Measurements from ENCODE around the gene ZNF682. TPM values are rescaled to one million over a fixed set of nuclear protein-coding genes. Genes with fewer than 3 reads are reported as not detected.
"Not testable (repeated sequence)": the region's sequence is repeated elsewhere in the genome, so short reads cannot be mapped to it uniquely, and the experiment has no call there.

The ZNF682 gene
- total and polyA plus RNA-seq, 4 donors: 9.2 to 16.3 (median 12.4) TPM

DNA sequence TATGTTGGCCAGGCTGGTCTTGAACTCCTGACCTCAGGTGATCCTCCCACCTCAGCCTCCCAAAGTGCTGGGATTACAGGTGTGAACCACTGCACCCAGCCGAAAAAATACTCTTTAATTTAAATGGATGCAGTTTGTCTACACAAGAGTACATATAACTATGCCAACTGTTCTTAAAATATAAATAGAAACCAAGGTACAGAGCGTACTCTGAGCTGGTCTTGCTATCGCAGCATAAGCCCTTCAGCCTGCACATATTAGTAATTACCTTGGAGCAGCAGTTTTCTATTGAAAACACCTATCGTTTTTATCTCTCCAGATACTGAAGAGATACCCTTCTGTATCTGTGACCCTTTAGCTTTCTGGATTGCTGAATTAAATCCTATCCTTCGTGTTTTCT is 3.4 kb downstream of the ZNF682 start:
- H3K27ac ChIP-seq (ENCODE audit: low read depth, low read length): no peak overlapping the region
- H3K27me3 ChIP-seq (ENCODE audit: control insufficient read depth, insufficient read depth, low read length): no peaks in the 10 kb centered on the region
- H3K36me3 ChIP-seq (ENCODE audit: control insufficient read depth, insufficient read depth, low read length): peaks cover 6% of the 10 kb centered on the region
- 97% methylated on average over 3 of the region's 5 CpGs for WGBS (ENCODE audit: insufficient coverage)
- DNase-seq (ENCODE audit: low read depth in 4 of 6, low spot score in 6 of 6): no peak
- no peak overlapping the region for H3K4me3 ChIP-seq (ENCODE audit: low read depth, low read length)
- H3K9me3 ChIP-seq (ENCODE audit: control insufficient read depth, insufficient read depth, low read length): no peaks in the 10 kb centered on the region
- no peaks in the 10 kb centered on the region for H3K4me1 ChIP-seq (ENCODE audit: control insufficient read depth, insufficient read depth, low read length)

DNA sequence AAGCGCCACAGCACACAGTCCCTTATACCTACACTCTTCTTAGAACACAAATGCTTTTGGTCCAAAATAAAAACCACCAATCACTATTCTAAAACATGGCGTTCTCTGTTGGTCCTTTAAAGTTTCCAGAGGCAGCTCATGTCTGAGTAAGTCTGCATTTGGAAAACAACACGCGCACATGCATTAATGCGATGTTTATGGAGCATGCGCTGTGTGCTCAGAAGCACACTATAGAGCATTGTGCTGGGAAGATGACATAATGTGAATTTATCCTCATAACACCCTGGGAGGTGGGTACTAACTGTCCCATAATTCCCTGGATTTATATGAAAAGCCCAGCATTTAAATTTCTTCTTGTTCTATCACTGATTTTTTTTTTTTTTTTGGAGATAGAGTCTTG is 10.7 kb downstream of the ZNF682 start:
- Histone ChIP-seq H3K4me3 (ENCODE audit: low read depth, low read length) (no peak overlapping the region), H3K36me3 (ENCODE audit: control insufficient read depth, insufficient read depth, low read length) (peaks cover 11% of the 10 kb centered on the region), H3K4me1 (ENCODE audit: control insufficient read depth, insufficient read depth, low read length) (no peaks in the 10 kb centered on the region), H3K27me3 (ENCODE audit: control insufficient read depth, insufficient read depth, low read length) (no peaks in the 10 kb centered on the region), H3K9me3 (ENCODE audit: control insufficient read depth, insufficient read depth, low read length) (no peaks in the 10 kb centered on the region), H3K27ac (ENCODE audit: low read depth, low read length) (no peak overlapping the region)
- DNase-seq (ENCODE audit: low read depth in 4 of 6, low spot score in 6 of 6): no peak
- WGBS (ENCODE audit: insufficient coverage): 92% methylated on average over 5 of the region's 6 CpGs

DNA sequence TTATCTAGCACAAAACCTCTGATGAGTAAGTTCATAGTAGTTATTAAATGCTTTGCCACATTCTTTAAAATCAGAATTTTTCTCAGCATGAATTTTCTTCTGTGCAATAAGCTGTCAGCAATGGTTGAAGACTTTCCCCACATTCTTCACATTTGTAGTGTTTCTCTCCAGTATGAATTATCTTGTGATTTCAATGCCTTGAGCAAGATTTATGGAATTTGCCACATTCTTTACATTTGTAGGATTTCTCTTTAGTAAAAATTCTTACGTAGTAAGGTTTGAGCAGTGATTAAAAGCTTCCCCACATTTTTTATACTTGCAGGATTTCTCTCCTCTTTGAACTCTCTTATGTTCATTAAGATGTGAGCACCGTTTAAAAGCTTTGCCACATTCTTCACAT is 33.6 kb downstream of the ZNF682 start:
- Histone ChIP-seq H3K9me3 (ENCODE audit: control insufficient read depth, insufficient read depth, low read length) (peaks cover 20% of the 10 kb centered on the region), H3K4me3 (ENCODE audit: low read depth, low read length) (no peak overlapping the region)

DNA sequence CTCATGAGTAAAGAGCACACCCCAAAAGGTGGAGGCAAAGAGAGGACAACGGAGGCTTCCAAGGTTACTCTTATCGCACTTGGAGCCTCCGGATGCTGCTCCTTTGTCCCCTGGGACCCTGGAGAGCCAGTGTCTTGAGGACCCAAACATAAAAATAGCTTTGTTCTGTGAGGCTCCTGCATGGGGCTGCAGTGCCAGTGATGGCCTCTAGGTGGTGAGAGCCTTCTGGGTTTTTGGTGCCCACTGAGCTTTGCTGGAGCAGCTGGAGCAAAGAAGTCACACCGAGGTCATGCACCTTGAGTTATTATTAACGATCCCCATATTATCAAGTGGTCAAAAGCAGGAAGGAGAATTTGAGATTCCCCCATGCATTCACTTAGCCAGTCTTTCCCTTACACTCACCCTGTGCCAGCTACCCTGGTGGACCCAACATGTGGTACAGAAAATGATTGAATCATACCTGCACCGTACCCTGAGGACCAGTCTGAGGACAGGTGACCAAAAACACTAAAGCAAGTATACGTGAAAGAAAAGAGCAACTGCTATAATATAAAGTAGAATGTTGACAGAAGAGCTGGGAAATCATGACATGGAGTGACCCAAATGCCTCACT is 41.5 kb downstream of the ZNF682 start:
- DNase-seq (ENCODE audit: low read depth in 4 of 6, low spot score in 6 of 6): no peak
- Histone ChIP-seq H3K27me3 (ENCODE audit: control insufficient read depth, insufficient read depth, low read length) (no peaks in the 10 kb centered on the region), H3K27ac (ENCODE audit: low read depth, low read length) (no peak overlapping the region), H3K9me3 (ENCODE audit: control insufficient read depth, insufficient read depth, low read length) (no peaks in the 10 kb centered on the region), H3K36me3 (ENCODE audit: control insufficient read depth, insufficient read depth, low read length) (no peaks in the 10 kb centered on the region), H3K4me3 (ENCODE audit: low read depth, low read length) (no peak overlapping the region), H3K4me1 (ENCODE audit: control insufficient read depth, insufficient read depth, low read length) (no peaks in the 10 kb centered on the region)
- WGBS (ENCODE audit: insufficient coverage): 67% methylated on average over 5 of the region's 7 CpGs

More for the DNA sequence above, 33.6 kb downstream of the ZNF682 start:
- WGBS (ENCODE audit: insufficient coverage): no CpG with 5 or more reads among the region's 2 CpGs
- Histone ChIP-seq H3K36me3 (ENCODE audit: control insufficient read depth, insufficient read depth, low read length) (peaks cover 12% of the 10 kb centered on the region), H3K27me3 (ENCODE audit: control insufficient read depth, insufficient read depth, low read length) (no peaks in the 10 kb centered on the region), H3K27ac (ENCODE audit: low read depth, low read length) (no peak overlapping the region), H3K4me1 (ENCODE audit: control insufficient read depth, insufficient read depth, low read length) (no peaks in the 10 kb centered on the region)
- DNase-seq (ENCODE audit: low read depth in 4 of 6, low spot score in 6 of 6): no peak

DNA sequence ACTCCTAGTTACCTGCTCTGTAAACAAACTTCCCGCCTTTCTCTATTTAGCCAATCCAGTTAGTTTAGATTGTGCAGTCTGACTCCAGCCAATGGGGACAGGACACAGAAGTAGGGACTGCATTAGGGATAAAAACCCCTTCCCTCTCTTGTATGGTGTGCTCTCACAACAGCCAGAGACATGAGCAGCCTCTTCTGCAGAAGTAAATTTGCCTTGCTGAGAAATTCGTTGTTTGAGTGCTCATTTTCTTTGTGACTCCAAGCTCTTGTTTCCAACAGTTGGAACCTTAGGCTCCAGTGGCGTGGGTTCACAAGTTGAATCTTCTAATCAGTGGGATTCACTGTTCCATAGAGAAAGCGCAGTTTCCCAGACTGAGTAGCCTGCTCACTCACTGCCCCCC is 72.4 kb downstream of the ZNF682 start:
- H3K36me3 ChIP-seq (ENCODE audit: control insufficient read depth, insufficient read depth, low read length): no peaks in the 10 kb centered on the region
- H3K9me3 ChIP-seq (ENCODE audit: control insufficient read depth, insufficient read depth, low read length): no peaks in the 10 kb centered on the region
- no peak overlapping the region for H3K4me3 ChIP-seq (ENCODE audit: low read depth, low read length)
- WGBS (ENCODE audit: insufficient coverage): 85% methylated on average over 4 of the region's 4 CpGs
- H3K27ac ChIP-seq (ENCODE audit: low read depth, low read length): no peak overlapping the region
- H3K4me1 ChIP-seq (ENCODE audit: control insufficient read depth, insufficient read depth, low read length): no peaks in the 10 kb centered on the region
- DNase-seq (ENCODE audit: low read depth in 4 of 6, low spot score in 6 of 6): no peak
- H3K27me3 ChIP-seq (ENCODE audit: control insufficient read depth, insufficient read depth, low read length): no peaks in the 10 kb centered on the region

DNA sequence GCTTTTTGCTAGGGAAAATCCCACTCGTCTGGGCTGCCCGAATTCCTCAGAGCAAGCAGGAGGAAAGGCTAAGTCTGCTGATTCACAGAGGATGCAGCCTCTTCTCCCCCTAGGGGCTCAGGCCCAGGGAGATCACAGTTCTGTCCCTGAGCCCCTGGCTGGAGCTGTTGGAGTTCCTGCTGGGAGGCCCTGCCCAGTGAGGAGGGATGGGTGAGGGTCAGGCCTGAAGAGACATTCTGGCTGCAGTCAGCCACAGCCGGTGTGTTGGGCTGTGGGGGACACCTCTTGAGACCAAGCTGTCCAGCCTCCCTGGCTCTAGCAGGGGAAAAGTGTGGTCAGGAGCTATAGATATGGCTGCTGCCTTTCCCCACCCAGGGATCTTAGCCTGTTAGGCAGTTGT is 73.2 kb downstream of the ZNF682 start:
- WGBS (ENCODE audit: insufficient coverage): 100% methylated on average over 2 of the region's 3 CpGs
- H3K9me3 ChIP-seq (ENCODE audit: control insufficient read depth, insufficient read depth, low read length): not testable (repeated sequence)

DNA sequence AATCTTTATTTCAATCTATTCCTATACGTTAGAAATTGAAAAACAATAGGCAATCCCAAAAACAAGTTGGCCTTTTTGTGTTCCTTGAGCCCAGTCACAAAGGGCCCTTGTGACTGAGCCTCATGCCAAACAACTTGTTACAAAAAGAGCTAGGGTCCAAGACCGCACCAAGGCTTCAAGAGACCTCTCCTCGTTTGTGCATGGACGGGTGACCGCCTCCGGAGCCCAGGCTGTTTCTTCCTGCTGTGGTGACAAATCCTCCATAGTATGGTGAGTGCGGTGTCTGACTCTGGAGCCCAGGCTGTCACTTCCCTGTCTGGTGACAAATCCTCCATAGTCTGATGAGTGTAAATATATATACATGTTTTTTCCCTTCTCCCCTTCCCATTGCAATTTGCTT is 74.9 kb downstream of the ZNF682 start:
- H3K36me3 ChIP-seq (ENCODE audit: control insufficient read depth, insufficient read depth, low read length): no peaks in the 10 kb centered on the region
- no peak overlapping the region for H3K4me3 ChIP-seq (ENCODE audit: low read depth, low read length)
- no peak overlapping the region for H3K27ac ChIP-seq (ENCODE audit: low read depth, low read length)
- H3K4me1 ChIP-seq (ENCODE audit: control insufficient read depth, insufficient read depth, low read length): no peaks in the 10 kb centered on the region
- H3K27me3 ChIP-seq (ENCODE audit: control insufficient read depth, insufficient read depth, low read length): no peaks in the 10 kb centered on the region
- no peak for DNase-seq (ENCODE audit: low read depth in 4 of 6, low spot score in 6 of 6)
- 59% methylated on average over 4 of the region's 7 CpGs for WGBS (ENCODE audit: insufficient coverage)
- H3K9me3 ChIP-seq (ENCODE audit: control insufficient read depth, insufficient read depth, low read length): no peaks in the 10 kb centered on the region

More for the DNA sequence above, 73.2 kb downstream of the ZNF682 start:
- H3K27ac ChIP-seq (ENCODE audit: low read depth, low read length); DNase-seq (ENCODE audit: low read depth in 4 of 6, low spot score in 6 of 6); H3K4me3 ChIP-seq (ENCODE audit: low read depth, low read length); H3K27me3 ChIP-seq (ENCODE audit: control insufficient read depth, insufficient read depth, low read length); H3K36me3 ChIP-seq (ENCODE audit: control insufficient read depth, insufficient read depth, low read length); H3K4me1 ChIP-seq (ENCODE audit: control insufficient read depth, insufficient read depth, low read length): not testable (repeated sequence)

DNA sequence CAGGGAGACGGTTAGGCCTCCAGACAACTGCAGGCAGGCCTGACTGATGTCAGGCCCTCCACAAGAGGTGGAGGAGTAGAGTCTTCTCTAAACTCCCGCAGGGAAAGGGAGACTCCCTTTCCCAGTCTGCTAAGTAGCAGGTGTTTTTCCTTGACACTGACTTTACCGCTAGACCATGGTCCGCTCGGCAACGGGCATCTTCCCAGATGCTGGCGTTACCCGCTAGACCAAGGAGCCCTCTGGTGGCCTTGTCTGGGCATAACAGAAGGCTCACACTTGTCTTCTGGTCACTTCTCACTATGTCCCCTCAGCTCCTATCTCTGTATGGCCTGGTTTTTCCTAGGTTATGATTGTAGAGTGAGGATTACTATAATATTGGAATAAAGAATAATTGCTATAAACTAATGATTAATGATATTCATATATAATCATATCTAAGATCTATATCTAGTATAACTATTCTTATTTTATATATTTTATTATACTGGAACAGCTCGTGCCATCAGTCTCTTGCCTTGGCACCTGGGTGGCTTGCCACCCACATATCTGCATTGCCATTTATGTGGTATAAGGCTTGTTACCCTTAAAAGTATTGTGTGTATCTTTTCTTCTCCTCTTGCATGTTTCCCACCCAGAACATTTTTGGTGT is 80.0 kb downstream of the ZNF682 start:
- H3K4me1 ChIP-seq (ENCODE audit: control insufficient read depth, insufficient read depth, low read length); H3K9me3 ChIP-seq (ENCODE audit: control insufficient read depth, insufficient read depth, low read length); H3K4me3 ChIP-seq (ENCODE audit: low read depth, low read length); H3K27me3 ChIP-seq (ENCODE audit: control insufficient read depth, insufficient read depth, low read length); H3K36me3 ChIP-seq (ENCODE audit: control insufficient read depth, insufficient read depth, low read length); H3K27ac ChIP-seq (ENCODE audit: low read depth, low read length): not testable (repeated sequence)
- WGBS (ENCODE audit: insufficient coverage): 5% methylated on average over 8 of the region's 9 CpGs
- peak; percentile 24 to 91 (median 52) for DNase-seq (ENCODE audit: low read depth in 4 of 6, low spot score in 6 of 6)

DNA sequence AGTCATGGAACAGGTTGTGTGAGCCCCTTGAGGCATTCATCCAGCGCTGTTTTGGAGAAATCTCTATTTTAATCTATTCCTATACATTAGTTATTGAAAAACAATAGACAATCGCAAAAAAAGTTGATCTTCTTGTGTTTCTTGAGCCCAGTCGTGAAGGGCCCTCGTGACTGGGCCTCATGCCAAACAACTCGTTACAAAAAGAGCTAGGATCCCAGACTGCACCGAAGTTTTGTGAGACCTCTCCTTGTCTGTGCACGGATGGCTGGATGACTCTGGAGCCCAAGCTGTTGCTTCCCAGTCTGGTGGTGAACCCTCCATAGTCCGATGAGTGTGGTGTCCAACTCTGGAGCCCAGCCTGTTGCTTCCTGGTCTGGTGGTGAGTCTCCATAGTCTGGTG is 81.5 kb downstream of the ZNF682 start:
- not testable (repeated sequence) for H3K27ac ChIP-seq (ENCODE audit: low read depth, low read length)
- 80% methylated on average over 7 of the region's 8 CpGs for WGBS (ENCODE audit: insufficient coverage)

DNA sequence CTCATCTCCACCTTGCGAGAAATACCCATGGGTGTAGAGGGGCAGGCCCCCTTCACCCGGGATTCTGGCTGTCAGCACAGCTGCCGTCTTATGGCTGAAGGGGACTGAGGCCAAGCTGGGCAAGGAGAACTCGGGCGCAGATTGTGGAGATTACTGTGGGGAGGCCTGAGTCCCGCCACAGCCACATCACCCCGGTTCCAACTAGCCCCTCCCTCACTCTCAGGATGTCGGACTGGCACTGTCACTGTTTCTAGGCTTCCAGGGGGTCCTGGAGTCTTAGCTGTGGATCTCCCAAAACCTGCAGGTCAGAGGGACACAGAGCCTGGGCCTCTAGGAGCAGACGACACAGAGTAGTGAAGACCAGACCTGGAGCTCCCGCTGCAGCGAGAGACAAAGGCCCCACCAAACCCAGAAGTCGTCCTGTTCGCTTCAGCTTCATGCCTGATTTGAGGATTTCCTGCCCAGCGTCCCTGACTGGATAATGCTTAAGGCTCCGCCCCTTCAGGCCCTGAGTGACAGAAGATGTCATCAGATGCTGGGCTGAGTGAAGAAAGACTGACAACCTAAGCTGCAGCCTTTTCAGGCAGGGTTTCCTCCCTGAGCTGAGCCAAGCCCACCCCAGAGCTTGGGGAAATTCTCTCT is 82.8 kb downstream of the ZNF682 start:
- H3K9me3 ChIP-seq (ENCODE audit: control insufficient read depth, insufficient read depth, low read length): no peaks in the 10 kb centered on the region
- no peaks in the 10 kb centered on the region for H3K36me3 ChIP-seq (ENCODE audit: control insufficient read depth, insufficient read depth, low read length)
- peaks cover 7% of the 10 kb centered on the region for H3K4me1 ChIP-seq (ENCODE audit: control insufficient read depth, insufficient read depth, low read length)
- no peaks in the 10 kb centered on the region for H3K27me3 ChIP-seq (ENCODE audit: control insufficient read depth, insufficient read depth, low read length)
- peak overlapping the region; percentile 2 for H3K4me3 ChIP-seq (ENCODE audit: low read depth, low read length)
- no peak overlapping the region for H3K27ac ChIP-seq (ENCODE audit: low read depth, low read length)
- 17% methylated on average over 12 of the region's 15 CpGs for WGBS (ENCODE audit: insufficient coverage)
- peak in 5 of 6 donors; percentile 18 to 93 (median 31) for DNase-seq (ENCODE audit: low read depth in 4 of 6, low spot score in 6 of 6)

More for the DNA sequence above, 81.5 kb downstream of the ZNF682 start:
- not testable (repeated sequence) for H3K27me3 ChIP-seq (ENCODE audit: control insufficient read depth, insufficient read depth, low read length); DNase-seq (ENCODE audit: low read depth in 4 of 6, low spot score in 6 of 6); H3K4me1 ChIP-seq (ENCODE audit: control insufficient read depth, insufficient read depth, low read length); H3K9me3 ChIP-seq (ENCODE audit: control insufficient read depth, insufficient read depth, low read length); H3K4me3 ChIP-seq (ENCODE audit: low read depth, low read length); H3K36me3 ChIP-seq (ENCODE audit: control insufficient read depth, insufficient read depth, low read length)
